ENCODE results near the gene GRIN3B. TPM values are rescaled to one million over a fixed set of nuclear protein-coding genes. Genes with fewer than 3 reads are reported as not detected.
A peak's percentile ranks its signal among the peaks of the same experiment; 100 is the strongest.

Gene GRIN3B
- total RNA-seq, 1 donor from 2014 or later = 0.93 TPM

- H3K4me1 Mint-ChIP-seq (ENCODE audit: low read depth, unreplicated experiment) = peaks cover under 1% of the 10 kb centered on the region
- no peak for TF ChIP-seq CTCF (IDR thresholded peaks at IDR 0.05; ENCODE audit: partially characterized antibody, unreplicated experiment)
Measured at GRCh38 chr19:1010586-1011510, 10.6 kb downstream of the GRIN3B start.

DNA sequence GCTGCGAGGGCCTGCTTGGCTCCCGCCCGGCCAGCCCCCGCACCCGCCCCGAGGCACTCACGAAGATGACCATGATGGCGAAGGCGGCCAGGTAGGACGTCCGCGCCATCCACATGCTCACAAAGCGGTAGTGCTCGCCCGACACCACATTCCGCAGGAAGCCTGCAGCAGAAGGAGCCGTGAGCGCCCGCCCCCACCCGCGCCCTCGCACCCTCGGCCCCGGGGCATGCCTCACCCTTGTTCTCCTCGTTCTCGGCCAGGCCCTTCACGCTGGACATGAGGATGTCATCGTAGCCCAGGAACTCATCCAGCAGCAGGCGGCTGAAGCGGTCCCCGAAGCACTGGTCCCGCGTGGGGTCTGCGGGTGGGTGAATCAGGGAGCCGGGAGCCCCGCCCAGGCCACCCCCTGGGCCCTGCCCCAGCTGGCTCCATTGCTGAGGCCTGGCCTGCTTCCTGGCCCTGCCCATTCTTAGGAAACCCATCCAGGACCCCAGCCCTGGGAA is 11.7 kb downstream of the GRIN3B start:
- peak; percentile 13 for DNase-seq
- Mint-ChIP-seq H3K36me3 (ENCODE audit: unreplicated experiment) (no peaks in the 10 kb centered on the region), H3K4me1 (ENCODE audit: low read depth, unreplicated experiment) (peaks cover 3% of the 10 kb centered on the region), H3K9me3 (ENCODE audit: unreplicated experiment) (no peaks in the 10 kb centered on the region), H3K27ac (ENCODE audit: unreplicated experiment) (no peak overlapping the region), H3K4me3 (ENCODE audit: unreplicated experiment) (no peak overlapping the region), H3K27me3 (ENCODE audit: unreplicated experiment) (peaks cover 1% of the 10 kb centered on the region)
- no peak for TF ChIP-seq CTCF (IDR thresholded peaks at IDR 0.05; ENCODE audit: partially characterized antibody, unreplicated experiment)

More at GRCh38 chr19:1010586-1011510, 10.6 kb downstream of the GRIN3B start:
- peak; percentile 18 for DNase-seq
- Mint-ChIP-seq H3K27me3 (ENCODE audit: unreplicated experiment) (peaks cover 3% of the 10 kb centered on the region), H3K36me3 (ENCODE audit: unreplicated experiment) (no peaks in the 10 kb centered on the region), H3K4me3 (ENCODE audit: unreplicated experiment) (no peak overlapping the region), H3K27ac (ENCODE audit: unreplicated experiment) (no peak overlapping the region), H3K9me3 (ENCODE audit: unreplicated experiment) (peaks cover 1% of the 10 kb centered on the region)

DNA sequence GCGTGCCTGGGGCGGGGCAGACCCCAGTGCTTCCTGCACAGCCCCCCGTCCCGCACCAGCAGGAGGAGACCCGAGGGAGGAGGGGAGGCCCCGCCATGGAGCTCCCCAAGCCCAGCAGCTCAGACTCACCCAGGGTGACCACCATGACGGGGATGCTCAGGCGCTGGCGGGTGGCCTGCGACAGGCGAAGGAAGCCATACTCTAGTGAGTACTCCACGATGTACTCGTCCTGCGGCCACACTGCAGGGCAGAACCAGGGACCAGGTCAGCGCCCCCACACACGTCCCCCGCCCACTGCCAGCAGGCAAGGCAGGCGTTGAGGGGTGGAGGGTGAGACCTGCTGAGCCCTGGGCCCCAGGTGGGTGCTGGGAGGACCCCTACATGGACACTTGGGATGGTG is 12.1 kb downstream of the GRIN3B start:
- no peak overlapping the region for H3K27ac Mint-ChIP-seq (ENCODE audit: unreplicated experiment)
- peaks cover 5% of the 10 kb centered on the region for H3K4me1 Mint-ChIP-seq (ENCODE audit: low read depth, unreplicated experiment)
- H3K27me3 Mint-ChIP-seq (ENCODE audit: unreplicated experiment) = no peaks in the 10 kb centered on the region
- H3K9me3 Mint-ChIP-seq (ENCODE audit: unreplicated experiment) = no peaks in the 10 kb centered on the region
- no peaks in the 10 kb centered on the region for H3K36me3 Mint-ChIP-seq (ENCODE audit: unreplicated experiment)
- DNase-seq = peak; percentile 17
- H3K4me3 Mint-ChIP-seq (ENCODE audit: unreplicated experiment) = no peak overlapping the region
- no peak for TF ChIP-seq CTCF (IDR thresholded peaks at IDR 0.05; ENCODE audit: partially characterized antibody, unreplicated experiment)

DNA sequence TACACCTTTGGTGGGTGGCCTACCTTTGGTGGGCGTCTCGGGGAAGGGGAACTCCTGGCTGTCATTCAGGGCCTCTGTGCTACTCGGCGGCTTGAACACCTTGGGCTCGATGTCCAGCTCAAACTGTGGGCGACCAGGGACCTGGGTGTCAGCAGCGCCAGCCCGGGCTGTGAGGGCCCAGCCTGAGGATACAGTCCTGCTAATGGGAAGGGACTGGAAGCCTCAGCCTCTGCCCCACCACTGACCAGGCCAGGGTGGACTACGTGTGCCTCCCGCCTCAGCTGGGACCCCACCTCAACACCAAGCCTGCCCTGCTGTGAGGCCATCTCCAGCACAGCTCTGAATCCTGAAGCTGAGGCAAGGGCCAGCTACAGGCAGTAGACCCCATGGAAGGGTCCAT is 13.0 kb downstream of the GRIN3B start:
- TF ChIP-seq CTCF (IDR thresholded peaks at IDR 0.05; ENCODE audit: partially characterized antibody, unreplicated experiment) = no peak
- no peaks in the 10 kb centered on the region for H3K27me3 Mint-ChIP-seq (ENCODE audit: unreplicated experiment)
- no peaks in the 10 kb centered on the region for H3K9me3 Mint-ChIP-seq (ENCODE audit: unreplicated experiment)
- no peak for DNase-seq
- H3K27ac Mint-ChIP-seq (ENCODE audit: unreplicated experiment) = no peak overlapping the region
- H3K4me1 Mint-ChIP-seq (ENCODE audit: low read depth, unreplicated experiment) = peaks cover 7% of the 10 kb centered on the region
- no peak overlapping the region for H3K4me3 Mint-ChIP-seq (ENCODE audit: unreplicated experiment)
- no peaks in the 10 kb centered on the region for H3K36me3 Mint-ChIP-seq (ENCODE audit: unreplicated experiment)

Measured in glutamatergic neuron (in vitro differentiated cells).